Gastrocnemius medialis (tissue), 4 donors: ENCODE data around the gene OTOG.

Experiments
- CTCF ChIP-seq, 5 experiments: fragments of 450-650 bp in 3 of 5; fragments of 200-600 bp in 2 of 5; sonication (generic) in 2 of 5; IDR thresholded peaks in 4 of 5; conservative IDR thresholded peaks in 1 of 5; 1 replicate in 4 of 5; 2 replicates in 1 of 5; pipeline ENCODE4 v1.5.1; 2016 to 2019; ENCODE audit warnings: antibody characterized with exemption in 5 of 5, mild to moderate bottlenecking in 3 of 5, moderate library complexity in 3 of 5
- POLR2A ChIP-seq, 2 donors: fragments of 450-650 bp; IDR thresholded peaks; one replicate each; pipeline ENCODE4 v1.6.1; 2017; ENCODE audit warnings: antibody characterized with exemption in 2 of 2, mild to moderate bottlenecking in 2 of 2, moderate library complexity in 2 of 2

- no peak for TF ChIP-seq CTCF (IDR thresholded peaks at IDR 0.05 in 4 of 5, conservative IDR thresholded peaks at IDR 0.05 in 1 of 5)
- no peak for TF ChIP-seq POLR2A (IDR thresholded peaks at IDR 0.05)
These were observed 139.3 kb downstream of the OTOG start for GRCh38 chr11:17686231-17686980.
